Heart right ventricle (tissue), 16 donors: ENCODE results near the gene NUBP1. TPM values are rescaled to one million over a fixed set of nuclear protein-coding genes. Genes with fewer than 3 reads are reported as not detected.

Experiments used
- ATAC-seq, 8 donors: fragments of 200-7000 bp; cut with Tn5 transposase; one replicate each; pipeline ENCODE4 v1.9.1; 2020; ENCODE audit warnings: mild to moderate bottlenecking in 8 of 8, moderate library complexity in 8 of 8, moderate number of reproducible peaks in 1 of 8
- DNase-seq, 2 donors: peaks; one replicate each; pipeline ENCODE4 v3.0.0-alpha.2; 2020
- H3K27ac ChIP-seq, 10 donors: fragments of 200-600 bp; sonication (generic) in 2 of 10; one replicate each; pipeline versions ENCODE4 v1.5.0 to v1.8.0; 2020 to 2022; ENCODE audit warnings: mild to moderate bottlenecking in 3 of 10
- H3K27me3 ChIP-seq, 7 donors: fragments of 200-600 bp; one replicate each; pipeline ENCODE4 v1.8.0; 2021 to 2022; ENCODE audit warnings: mild to moderate bottlenecking in 2 of 7
- H3K36me3 ChIP-seq, 9 donors: fragments of 200-600 bp; sonication (generic) in 1 of 9; one replicate each; pipeline versions ENCODE4 v1.5.0 to v1.8.0; 2020 to 2022; ENCODE audit warnings: mild to moderate bottlenecking in 2 of 9
- H3K4me1 ChIP-seq, 9 donors: fragments of 200-600 bp; sonication (generic) in 1 of 9; one replicate each; pipeline versions ENCODE4 v1.5.0 to v1.8.0; 2020 to 2022; ENCODE audit warnings: mild to moderate bottlenecking in 4 of 9
- H3K4me3 ChIP-seq, 10 donors: fragments of 200-600 bp; sonication (generic) in 2 of 10; one replicate each; pipeline versions ENCODE4 v1.5.0 to v1.8.0; 2020 to 2022; ENCODE audit warnings: mild to moderate bottlenecking in 7 of 10, moderate library complexity in 2 of 10
- H3K9me3 ChIP-seq, 11 donors: fragments of 200-600 bp in 10 of 11; sonication (generic) in 2 of 11; one replicate each; pipeline versions ENCODE4 v1.5.0 to v1.8.0; 2013 to 2022; ENCODE audit warnings: mild to moderate bottlenecking in 2 of 11, control low read depth in 1 of 11, moderate library complexity in 1 of 11
- WGBS, 2 donors: extraction: QIAGEN DNeasy Blood & Tissue Kit; methylation state at CpG; one replicate each; pipeline ENCODE4 v1.1.7; 2013; ENCODE audit warnings: inconsistent platforms in 1 of 2; 5-methylcytosine and 5-hydroxymethylcytosine counted together
- intact Hi-C, 10 donors: fragments of 100-400 bp; cut with DNase I; formaldehyde crosslinking; loops; one replicate each; pipeline versions ENCODE4 v1.11.1 to v1.14.2; 2022
- long read RNA-seq, 3 donors: library from polyadenylated mRNA; unstranded; transcript quantifications; one replicate each; pipeline ENCODE4 v2.0.0, GENCODE V29; 2020 to 2021
- polyA plus RNA-seq, 2 donors: library from polyadenylated mRNA; stranded (reverse); fragments of 200-250 nt; gene quantifications; one replicate each; pipeline ENCODE4 v1.2.3, GENCODE V29; 2013
- total RNA-seq, 10 donors: library from RNA; stranded (reverse); fragmentation: NEBNext Ultra II Directional in 3 of 10; extraction: Animal tissue kit (Norgen Biotek cat#: 25700) in 3 of 10; gene quantifications; one replicate each; pipeline versions ENCODE4 v1.2.1 to v1.2.4, GENCODE V29; 2021 to 2023
- TF ChIP-seq, protein P1 (sequence below), 9 donors: fragments of 200-600 bp; sonication (generic) in 2 of 9; IDR thresholded peaks; one replicate each; pipeline versions ENCODE4 v1.5.0 to v1.8.0; 2021 to 2022; ENCODE audit warnings: antibody characterized with exemption in 9 of 9, mild to moderate bottlenecking in 5 of 9, moderate library complexity in 1 of 9
- donor health status: Arrhythmogenic right ventricular cardiomyopathy.
- donor health status: ischemic (EF 13 %, LVEDD 7.1; RV severe dilation, severe dysfunction).
- donor health status: healthy with polysubstance abuse.
- donor health status: DM: no; HTN: yes; CAD: no.
- donor health status: DM: no; HTN: no; CAD: no.
- donor health status: ischemic (EF 25% LVEDD 6.9; RV normal size, moderate dysfunction).
- donor health status: ischemic (EF 25% LVEDD 5.7; RV mildly dilated, moderate dysfunction).
- donor health status: healthy.
- donor health status: DM: yes; HTN: yes; CAD: no.
- donor health status: Ischemic cardiomyopathy.
- donor health status: ischemic (EF 35%, LVEDD 5.7; RV mildly dilated, moderate dysfunction).
- donor health status: nonischemic (EF 11% LVEDD 7.7; RV severe dilation, severe dysfunction).
- donor health status: DM: yes; HTN: yes; CAD: no.
- donor health status: PGD.
- donor health status: ischemic (EF 29% LVEDD 5.4; RV normal size, mild dysfunction).
- donor health status: nonischemic (EF 23%, LVEDD 6.1; RV moderate dilation, normal function).

The NUBP1 gene
- total RNA-seq (10 to 100 TPM; 44.1 to 57.1 (median 50.3) TPM), polyA plus RNA-seq (10 to 100 TPM; 54.5 to 82.1 TPM)
- long read RNA-seq, donor 1, transcript NUBP1-201 (11 exons, 1,228 nt) = major isoform, 8 of 13 reads
- long read RNA-seq, donor 1, partial matches to known transcripts = 4 of 13 reads
- long read RNA-seq, donor 1, other reads (novel, unspliced or antisense) = 0 of 13 reads
- long read RNA-seq, donor 2, transcript NUBP1-201 (11 exons, 1,228 nt) = major isoform, 21 of 36 reads
- long read RNA-seq, donor 2, partial matches to known transcripts = 12 of 36 reads
- long read RNA-seq, donor 2, other reads (novel, unspliced or antisense) = 2 of 36 reads
- long read RNA-seq, donor 3, transcript NUBP1-201 (11 exons, 1,228 nt) = major isoform, 28 of 38 reads
- long read RNA-seq, donor 3, partial matches to known transcripts = 5 of 38 reads
- long read RNA-seq, donor 3, other reads (novel, unspliced or antisense) = 4 of 38 reads

DNA sequence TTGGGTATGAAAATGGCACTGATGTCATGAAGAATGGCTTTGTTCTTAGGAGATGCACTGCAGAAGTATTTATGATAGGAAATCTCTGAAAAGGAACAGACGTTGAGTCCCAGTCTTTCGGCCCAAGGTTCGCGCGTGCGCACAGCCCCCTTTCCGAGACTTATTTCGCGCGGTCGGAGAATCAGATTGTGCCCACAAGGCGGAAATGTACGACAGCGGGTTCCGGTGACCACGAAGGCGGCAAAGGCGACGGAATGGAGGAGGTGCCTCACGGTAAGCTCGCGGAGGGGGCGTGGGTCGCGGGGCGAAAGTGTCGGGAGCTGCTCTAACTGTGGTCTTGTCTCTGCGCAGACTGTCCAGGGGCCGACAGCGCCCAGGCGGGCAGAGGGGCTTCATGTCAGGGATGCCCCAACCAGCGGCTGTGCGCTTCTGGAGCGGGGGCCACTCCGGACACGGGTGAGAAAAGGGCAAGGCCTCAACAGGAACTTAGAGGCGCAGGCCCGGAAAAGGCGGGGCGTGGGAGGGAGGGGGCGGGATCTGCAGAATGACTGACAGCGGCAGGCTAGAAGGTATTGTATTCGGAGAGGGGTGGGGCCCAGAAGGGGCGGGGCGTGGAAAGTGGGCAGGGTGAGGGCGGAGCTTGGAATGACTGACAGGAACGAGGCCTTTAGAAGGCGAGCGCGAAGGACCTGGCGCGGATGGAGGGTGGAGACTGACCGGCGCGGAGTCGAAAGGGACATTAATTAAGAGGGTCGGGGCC, at the start of gene NUBP1:
NUBP1 (plus strand) TSS at position 233 of the 760 bp plus-strand sequence; CDS start at position 255, 22 bp downstream.
- DNase-seq = peak; percentile 100
- 0% methylated on average over 57 of the region's 57 CpGs for WGBS, 2 donors
- H3K36me3 ChIP-seq = peaks cover 0 to 27% (median 16%) of the 10 kb centered on the region in 9 donors
- H3K27ac ChIP-seq = peak within 1 kb of the TSS; percentile 94 to 99 (median 97)
- no peaks in the 10 kb centered on the region for H3K9me3 ChIP-seq
- H3K27me3 ChIP-seq = no peaks in the 10 kb centered on the region
- TF ChIP-seq, protein P1, sequence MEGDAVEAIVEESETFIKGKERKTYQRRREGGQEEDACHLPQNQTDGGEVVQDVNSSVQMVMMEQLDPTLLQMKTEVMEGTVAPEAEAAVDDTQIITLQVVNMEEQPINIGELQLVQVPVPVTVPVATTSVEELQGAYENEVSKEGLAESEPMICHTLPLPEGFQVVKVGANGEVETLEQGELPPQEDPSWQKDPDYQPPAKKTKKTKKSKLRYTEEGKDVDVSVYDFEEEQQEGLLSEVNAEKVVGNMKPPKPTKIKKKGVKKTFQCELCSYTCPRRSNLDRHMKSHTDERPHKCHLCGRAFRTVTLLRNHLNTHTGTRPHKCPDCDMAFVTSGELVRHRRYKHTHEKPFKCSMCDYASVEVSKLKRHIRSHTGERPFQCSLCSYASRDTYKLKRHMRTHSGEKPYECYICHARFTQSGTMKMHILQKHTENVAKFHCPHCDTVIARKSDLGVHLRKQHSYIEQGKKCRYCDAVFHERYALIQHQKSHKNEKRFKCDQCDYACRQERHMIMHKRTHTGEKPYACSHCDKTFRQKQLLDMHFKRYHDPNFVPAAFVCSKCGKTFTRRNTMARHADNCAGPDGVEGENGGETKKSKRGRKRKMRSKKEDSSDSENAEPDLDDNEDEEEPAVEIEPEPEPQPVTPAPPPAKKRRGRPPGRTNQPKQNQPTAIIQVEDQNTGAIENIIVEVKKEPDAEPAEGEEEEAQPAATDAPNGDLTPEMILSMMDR (IDR thresholded peaks at IDR 0.05) = no peak
- peaks cover 7 to 49% (median 37%) of the 10 kb centered on the region in 9 donors for H3K4me1 ChIP-seq
- intact Hi-C loops = loop anchor here in 7 of 10 donors (1.0 to 5.0 kb wide), 5 partner anchors 84 to 175 kb away; no protein-coding TSS in a partner anchor
- H3K4me3 ChIP-seq = peak within 1 kb of the TSS in 9 of 10 donors; percentile 43 to 69 (median 60)
- ATAC-seq = peak; percentile 95 to 98 (median 97)

DNA sequence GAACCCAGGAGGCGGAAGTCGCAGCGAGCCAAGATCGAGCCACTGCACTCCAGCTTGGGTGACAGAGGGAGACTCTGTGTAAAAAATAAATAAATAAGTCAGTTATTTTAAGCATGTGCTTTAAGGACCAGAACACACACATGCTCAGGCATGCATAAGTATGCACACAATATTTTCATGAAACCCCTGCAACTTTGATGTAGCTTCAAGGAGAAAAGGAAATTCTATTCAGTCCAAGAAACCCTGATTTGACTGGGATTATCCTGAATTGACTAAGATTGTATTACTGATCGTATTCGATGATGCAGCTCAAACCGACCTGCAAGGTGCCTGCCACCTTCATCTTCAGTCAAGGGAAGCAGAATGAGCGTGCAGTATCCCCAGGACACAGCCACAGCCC, 49.8 kb upstream of the NUBP1 start:
- no peaks in the 10 kb centered on the region for H3K4me1 ChIP-seq
- H3K27ac ChIP-seq = no peak overlapping the region
- no peak for DNase-seq
- TF ChIP-seq, protein P1 (IDR thresholded peaks at IDR 0.05) = no peak
- H3K4me3 ChIP-seq = no peak overlapping the region
- intact Hi-C loops = loop anchor here in 1 of 10 donors (10.0 kb wide), 1 partner anchor 49 kb away; no protein-coding TSS in a partner anchor
- H3K9me3 ChIP-seq = no peaks in the 10 kb centered on the region
- no peaks in the 10 kb centered on the region for H3K27me3 ChIP-seq
- WGBS, 2 donors = 91 to 94% methylated on average over 8 of the region's 8 CpGs
- no peaks in the 10 kb centered on the region for H3K36me3 ChIP-seq
- ATAC-seq = no peak

GRCh38 chr16:10694306-10694705, 49.3 kb upstream of the NUBP1 start:
- Histone ChIP-seq H3K27me3 (no peaks in the 10 kb centered on the region), H3K4me1 (no peaks in the 10 kb centered on the region), H3K27ac (no peak overlapping the region), H3K9me3 (no peaks in the 10 kb centered on the region), H3K4me3 (no peak overlapping the region), H3K36me3 (no peaks in the 10 kb centered on the region)
- ATAC-seq (peak in 1 of 8 donors; percentile 34), DNase-seq (no peak)
- 94 to 95% methylated on average over 21 of the region's 21 CpGs for WGBS, 2 donors
- intact Hi-C loops = loop anchor here in 1 of 10 donors (10.0 kb wide), 1 partner anchor 50 kb away; no protein-coding TSS in a partner anchor
- TF ChIP-seq, protein P1 (IDR thresholded peaks at IDR 0.05) = no peak

DNA sequence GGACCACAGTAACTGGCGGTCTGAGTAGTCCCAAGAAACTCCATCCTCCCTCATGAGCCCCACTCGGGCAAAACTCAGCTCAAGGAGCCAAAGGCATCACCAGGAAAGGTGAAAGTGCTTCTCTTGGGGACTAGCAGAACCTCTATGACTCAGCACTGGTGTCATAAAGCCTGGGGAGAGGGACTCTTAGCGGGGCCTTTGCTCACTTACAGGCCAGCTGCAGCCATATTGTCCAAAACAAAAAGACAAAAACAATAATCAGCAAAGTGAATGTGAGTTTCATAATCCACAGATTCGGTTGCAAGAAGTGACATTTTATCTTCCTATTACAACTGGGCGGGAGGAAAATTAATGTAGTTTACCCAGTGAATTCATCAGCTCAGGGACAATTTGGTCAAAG, 48.8 kb upstream of the NUBP1 start, which contains the start of gene TEKT5:
TEKT5 (minus strand) TSS at position 101 of the 400 bp plus-strand sequence; CDS start at position 44, 57 bp downstream.
- 81 to 87% methylated on average over 5 of the region's 5 CpGs for WGBS, 2 donors
- no peak for ATAC-seq
- intact Hi-C loops = loop anchor here in 1 of 10 donors (10.0 kb wide), 1 partner anchor 50 kb away; no protein-coding TSS in a partner anchor

More for the DNA sequence above, 48.8 kb upstream of the NUBP1 start, which contains the start of gene TEKT5:
- no peak within 1 kb of the TSS for H3K27ac ChIP-seq
- no peaks in the 10 kb centered on the region for H3K27me3 ChIP-seq
- no peak for DNase-seq
- H3K9me3 ChIP-seq = no peaks in the 10 kb centered on the region
- TF ChIP-seq, protein P1 (IDR thresholded peaks at IDR 0.05) = no peak
- no peaks in the 10 kb centered on the region for H3K4me1 ChIP-seq
- no peak within 1 kb of the TSS for H3K4me3 ChIP-seq
- H3K36me3 ChIP-seq = no peaks in the 10 kb centered on the region
